AG08395 (cell line): Measurements from ENCODE around the gene CNN3.
A peak's percentile ranks its signal among the peaks of the same experiment; 100 is the strongest.

Source experiments
- DNase-seq: peaks from one replicate; pipeline ENCODE4 v3.0.0; 2012; ENCODE audit warnings: mixed read lengths, low spot score

The CNN3 gene

GRCh38 chr1:94922761-94923331 lies 4.1 kb downstream of the CNN3 start:
- DNase-seq: peak; percentile 59

GRCh38 chr1:94921977-94922376 lies 4.9 kb downstream of the CNN3 start:
- DNase-seq: no peak

GRCh38 chr1:94920061-94920460 lies 6.8 kb downstream of the CNN3 start:
- DNase-seq: peak; percentile 42

- no peak for DNase-seq
Observed at GRCh38 chr1:94919241-94920030, 7.5 kb downstream of the CNN3 start.

- DNase-seq: no peak
Observed at GRCh38 chr1:94917251-94917650, 9.7 kb downstream of the CNN3 start.

- DNase-seq: no peak
Observed at GRCh38 chr1:94912263-94913184, 14.4 kb downstream of the CNN3 start.

GRCh38 chr1:94909486-94909885 lies 17.4 kb downstream of the CNN3 start:
- DNase-seq: no peak

- DNase-seq: no peak
Observed at GRCh38 chr1:94908965-94909364, 17.9 kb downstream of the CNN3 start.

GRCh38 chr1:94908190-94908589 lies 18.7 kb downstream of the CNN3 start:
- DNase-seq: no peak

- no peak for DNase-seq
Observed at GRCh38 chr1:94907136-94907535, 19.8 kb downstream of the CNN3 start.

GRCh38 chr1:94906382-94906781 lies 20.5 kb downstream of the CNN3 start:
- no peak for DNase-seq

GRCh38 chr1:94905207-94905606 lies 21.7 kb downstream of the CNN3 start:
- no peak for DNase-seq

- DNase-seq: no peak
Observed at GRCh38 chr1:94903280-94904009, 23.5 kb downstream of the CNN3 start.

- no peak for DNase-seq
Observed at GRCh38 chr1:94901841-94902240, 25.1 kb downstream of the CNN3 start.

GRCh38 chr1:94899756-94900155 lies 27.2 kb downstream of the CNN3 start:
- no peak for DNase-seq

GRCh38 chr1:94898491-94899385 lies 28.2 kb downstream of the CNN3 start:
- DNase-seq: no peak

- no peak for DNase-seq
Observed at GRCh38 chr1:94895518-94895917, 31.4 kb downstream of the CNN3 start.

GRCh38 chr1:94894630-94895029 lies 32.3 kb downstream of the CNN3 start:
- no peak for DNase-seq

- DNase-seq: no peak
Observed at GRCh38 chr1:94892604-94893254, 34.2 kb downstream of the CNN3 start.

GRCh38 chr1:94888201-94888600 lies 38.7 kb downstream of the CNN3 start:
- DNase-seq: no peak
